Suppressor macrophage (primary cell): ENCODE measurements around the gene WDR18.
"Not testable (repeated sequence)": the region's sequence is repeated elsewhere in the genome, so short reads cannot be mapped to it uniquely, and the experiment has no call there.

Experiments
- DNase-seq, 4 experiments: peaks; one replicate each; pipeline ENCODE4 v3.0.0-alpha.2; 2020 to 2022

WDR18 gene

DNA sequence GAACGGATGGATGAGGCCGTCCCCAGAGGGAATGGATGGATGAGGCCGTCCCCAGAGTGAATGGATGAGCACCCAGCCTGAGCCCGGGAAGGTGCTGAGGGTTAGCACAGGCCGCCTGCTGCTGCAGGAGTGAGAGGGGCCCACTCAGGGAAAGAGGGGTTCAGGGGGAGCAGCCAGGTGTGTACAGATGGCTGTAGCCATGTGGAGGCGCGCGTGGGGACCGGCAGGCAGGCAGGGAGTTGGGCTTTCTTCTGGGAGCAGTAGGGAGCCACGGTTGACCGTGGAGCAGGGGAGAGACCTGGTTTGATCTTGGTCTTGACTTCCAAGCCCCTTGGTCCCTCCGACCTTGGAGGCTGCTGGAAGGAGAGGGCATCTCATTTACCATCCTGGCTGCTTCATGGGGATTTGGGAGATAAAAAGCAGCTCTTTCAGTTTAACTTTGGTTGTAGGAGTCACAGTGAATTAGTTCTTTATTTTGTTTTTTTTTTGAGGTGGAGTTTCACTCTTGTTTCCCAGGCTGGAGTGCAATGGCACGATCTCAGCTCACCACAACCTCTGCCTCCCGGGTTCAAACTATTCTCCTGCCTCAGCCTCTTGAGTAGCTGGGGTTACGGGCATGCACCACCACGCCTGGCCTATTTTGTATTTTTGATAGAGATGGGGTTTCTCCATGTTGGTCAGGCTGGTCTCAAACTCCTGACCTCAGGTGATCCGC, 33.6 kb upstream of the WDR18 start:
- no peak for DNase-seq

DNA sequence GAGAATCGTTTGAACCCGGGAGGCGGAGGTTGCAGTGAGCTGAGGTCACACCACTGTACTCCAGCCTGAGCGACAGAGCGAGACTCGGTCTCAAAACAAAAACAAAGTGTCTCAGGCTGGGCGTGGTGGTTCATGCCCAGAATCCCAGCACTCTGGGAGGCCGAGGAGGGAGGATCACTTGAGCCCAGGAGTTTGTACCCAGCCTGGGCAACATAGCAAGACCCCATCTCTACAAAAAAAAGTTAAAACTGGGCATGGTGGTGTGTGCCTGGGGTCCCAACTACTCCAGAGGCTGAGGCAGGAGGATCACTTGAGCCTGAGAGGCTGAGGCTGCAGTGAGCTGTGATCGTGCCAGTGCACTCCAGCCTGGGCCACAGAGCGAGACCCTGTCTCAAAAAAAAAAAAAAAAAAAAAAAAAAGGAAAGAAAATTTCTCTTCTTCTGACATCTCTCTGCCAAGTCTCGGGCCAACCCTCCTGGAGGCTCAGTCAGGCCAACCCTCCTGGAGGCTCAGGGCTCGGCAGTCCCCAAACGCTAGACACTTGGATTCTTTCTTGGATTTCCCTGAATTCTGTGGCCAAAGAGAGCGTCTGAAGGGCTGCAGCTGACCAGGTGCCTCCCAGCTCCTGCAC, 32.0 kb upstream of the WDR18 start:
- no peak for DNase-seq

DNA sequence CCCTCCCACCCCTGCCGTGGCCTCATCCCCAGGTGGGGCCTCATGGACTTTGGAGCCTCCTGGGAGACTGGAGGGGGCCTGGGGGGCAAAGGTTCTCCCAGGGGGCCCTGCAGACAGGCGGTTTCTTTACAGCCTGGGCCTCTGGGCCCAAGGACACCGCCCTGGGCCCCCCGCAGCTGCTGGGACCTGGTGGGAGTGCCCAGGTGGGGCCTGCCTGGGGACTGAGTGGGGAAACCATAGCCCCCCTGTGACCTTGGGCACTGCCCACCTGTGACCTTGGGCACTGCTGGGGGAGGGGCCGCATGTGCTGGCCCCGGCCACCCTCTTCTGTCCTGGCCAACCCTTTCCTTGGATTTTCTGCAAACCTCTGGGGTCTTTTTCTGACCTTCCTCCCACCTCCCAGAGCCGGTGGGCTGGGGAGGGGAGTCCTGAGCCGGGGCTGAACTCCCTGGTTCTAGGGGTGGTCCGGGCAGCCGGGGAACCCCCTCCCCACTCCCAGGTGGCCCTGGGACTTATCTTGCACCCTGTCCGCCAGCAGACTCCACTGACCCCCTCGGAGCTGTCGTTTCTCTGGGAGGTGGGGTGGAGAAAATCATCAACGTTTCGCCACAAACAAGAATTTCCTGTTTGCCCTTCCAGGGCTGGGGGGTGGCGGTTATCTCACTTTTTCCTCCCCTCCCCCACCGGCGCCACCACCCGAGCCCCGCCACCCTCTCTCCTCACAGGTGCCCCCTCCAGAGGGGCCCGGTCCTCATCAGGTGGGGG, 31.3 kb upstream of the WDR18 start:
- DNase-seq: peak in 2 of 4 experiments; percentile 45 to 46

DNA sequence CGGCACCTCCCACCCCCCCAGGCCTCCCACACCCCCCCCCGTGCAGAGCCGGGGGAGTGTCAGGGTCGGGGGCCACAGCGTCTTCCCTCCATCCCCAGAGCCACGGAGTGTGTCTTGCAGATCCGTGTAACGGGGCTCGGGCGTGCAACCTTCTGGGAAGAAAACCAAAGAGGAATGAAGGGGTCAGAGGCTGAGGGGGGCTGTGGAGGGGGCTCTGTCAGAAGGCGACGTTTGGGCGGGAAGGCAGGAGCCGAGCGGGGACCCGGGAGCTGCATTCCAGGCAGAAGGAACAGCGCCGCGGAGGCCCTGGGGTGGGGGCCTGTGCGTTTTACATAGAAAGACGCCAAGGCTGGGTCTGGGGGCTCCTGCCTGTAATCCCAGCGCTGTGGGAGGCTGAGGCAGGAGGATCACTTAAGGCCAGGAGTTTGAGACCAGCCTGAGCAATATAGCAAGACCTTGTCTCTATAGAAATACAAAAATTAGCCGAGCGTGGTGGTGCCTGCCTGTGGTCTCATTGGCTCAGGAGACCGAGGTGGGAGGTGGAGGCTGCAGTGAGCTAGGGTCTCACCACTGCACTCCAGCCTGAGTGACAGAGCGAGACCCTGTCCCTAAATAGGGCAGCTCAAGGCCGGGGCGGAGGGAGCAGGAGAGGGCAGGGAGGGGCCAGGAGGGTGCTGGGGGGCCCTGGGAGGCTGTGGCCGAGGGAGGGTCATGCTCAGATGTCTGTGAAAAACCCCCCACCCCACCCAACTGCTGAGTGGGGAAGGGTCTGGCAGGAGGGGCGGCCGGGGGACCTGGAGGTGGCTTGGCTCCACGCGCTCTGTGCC, 30.5 kb upstream of the WDR18 start:
- DNase-seq: no peak

DNA sequence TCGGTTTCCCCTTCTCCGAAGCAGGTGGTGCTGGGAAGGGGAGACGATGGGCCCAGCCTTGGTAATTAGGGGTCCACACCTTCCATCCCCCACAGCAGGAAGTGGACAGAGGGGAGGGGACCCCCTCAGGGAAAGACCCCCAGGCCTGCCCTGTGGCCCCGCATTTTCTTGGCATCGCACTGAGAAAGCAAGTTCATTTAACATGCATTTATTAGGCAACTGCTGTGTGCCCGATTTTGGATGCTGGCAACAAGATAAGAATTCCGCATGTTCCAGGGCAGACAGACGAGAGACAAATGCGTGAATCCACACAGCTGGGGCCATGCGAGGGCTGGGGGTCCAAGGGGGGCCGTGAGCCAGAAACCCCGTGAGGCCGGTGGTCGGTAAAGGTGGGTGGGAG, 29.9 kb upstream of the WDR18 start:
- no peak for DNase-seq

DNA sequence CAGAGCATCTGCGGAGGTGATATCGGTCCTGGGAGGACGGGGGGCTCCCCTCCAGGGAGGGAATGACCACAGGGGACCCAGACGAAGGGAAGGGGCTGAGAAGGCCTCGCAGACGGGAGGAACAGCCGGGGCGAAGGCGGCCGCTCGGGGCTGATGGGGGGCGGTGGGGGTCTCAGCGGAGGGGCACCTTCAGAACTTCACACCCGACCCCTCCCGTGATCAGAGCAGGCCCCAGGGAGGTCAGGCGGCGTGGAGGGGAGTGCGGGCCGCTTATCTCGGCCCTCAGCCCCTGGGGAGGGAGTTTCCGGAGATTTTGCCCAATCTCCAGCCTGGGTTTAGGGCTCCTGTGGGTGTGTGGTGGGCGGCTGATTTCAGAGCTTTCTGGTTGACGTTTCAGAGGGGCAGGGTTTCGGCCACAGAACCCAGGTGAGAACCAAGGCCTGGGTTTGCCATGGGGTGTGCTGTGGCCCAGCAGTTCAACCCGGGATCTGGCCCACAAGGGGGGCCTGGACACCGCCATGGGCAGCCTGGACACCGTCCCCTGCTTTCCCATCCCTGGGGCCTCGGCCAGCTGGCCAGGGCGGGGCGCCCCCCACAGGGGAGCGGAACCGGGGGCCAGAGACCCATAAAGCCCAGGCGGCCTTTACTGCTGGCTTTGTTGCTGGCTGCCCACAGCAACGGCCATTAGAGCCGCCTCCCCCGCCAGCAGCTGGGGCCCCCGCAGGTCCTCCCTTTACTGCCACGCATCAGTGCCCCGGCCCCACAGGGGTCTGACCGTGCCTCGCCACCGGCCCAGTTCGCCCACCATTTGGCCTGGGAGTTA, 29.3 kb upstream of the WDR18 start:
- DNase-seq: peak in 2 of 4 experiments; percentile 33 to 47

DNA sequence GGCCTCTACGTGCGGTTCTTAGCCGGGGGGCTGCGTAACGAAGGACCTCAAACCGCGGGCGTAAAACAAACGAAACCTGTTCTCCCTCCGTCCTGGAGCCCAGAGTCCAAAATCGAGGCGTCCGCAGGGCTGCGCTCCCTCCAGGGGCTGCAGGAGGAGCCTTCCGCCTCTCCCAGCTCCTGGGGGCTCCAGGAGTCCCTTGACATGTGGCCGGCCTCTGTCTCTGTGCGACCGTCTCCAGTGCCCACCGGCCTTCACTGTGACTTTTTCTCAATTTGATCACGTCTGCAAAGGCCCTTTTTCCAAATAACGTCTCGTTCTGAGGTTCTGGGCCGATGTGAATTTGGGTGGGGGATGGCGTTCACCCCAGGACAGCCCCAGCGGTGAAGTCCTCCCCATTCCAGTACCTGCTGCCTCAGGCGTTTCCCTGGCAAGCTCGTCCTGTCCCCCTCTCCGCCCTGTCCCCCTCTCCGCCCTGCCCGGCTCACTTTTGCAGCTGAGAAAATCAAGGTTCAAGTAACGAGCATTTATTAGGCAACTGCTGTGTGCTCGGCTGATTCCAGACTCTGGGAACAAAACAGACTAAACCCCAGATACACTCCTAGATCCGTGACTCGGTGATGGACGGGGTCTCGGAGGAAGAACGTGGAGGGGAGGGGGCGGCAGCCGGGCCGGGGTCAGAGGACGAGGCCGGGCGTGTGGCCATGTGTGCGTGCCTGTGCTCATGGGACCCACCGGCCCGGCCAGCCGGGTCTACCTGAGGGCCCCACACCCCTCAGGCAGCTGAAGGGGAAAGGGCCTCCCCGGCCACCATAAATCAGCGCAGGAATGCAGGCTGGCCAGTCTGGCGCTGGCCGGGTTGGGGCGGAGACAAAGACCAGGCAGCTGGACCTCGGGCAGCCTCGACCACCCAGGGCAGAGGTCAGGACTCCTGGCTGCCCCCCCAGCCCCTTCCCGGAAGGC, 28.1 kb upstream of the WDR18 start:
- no peak for DNase-seq

DNA sequence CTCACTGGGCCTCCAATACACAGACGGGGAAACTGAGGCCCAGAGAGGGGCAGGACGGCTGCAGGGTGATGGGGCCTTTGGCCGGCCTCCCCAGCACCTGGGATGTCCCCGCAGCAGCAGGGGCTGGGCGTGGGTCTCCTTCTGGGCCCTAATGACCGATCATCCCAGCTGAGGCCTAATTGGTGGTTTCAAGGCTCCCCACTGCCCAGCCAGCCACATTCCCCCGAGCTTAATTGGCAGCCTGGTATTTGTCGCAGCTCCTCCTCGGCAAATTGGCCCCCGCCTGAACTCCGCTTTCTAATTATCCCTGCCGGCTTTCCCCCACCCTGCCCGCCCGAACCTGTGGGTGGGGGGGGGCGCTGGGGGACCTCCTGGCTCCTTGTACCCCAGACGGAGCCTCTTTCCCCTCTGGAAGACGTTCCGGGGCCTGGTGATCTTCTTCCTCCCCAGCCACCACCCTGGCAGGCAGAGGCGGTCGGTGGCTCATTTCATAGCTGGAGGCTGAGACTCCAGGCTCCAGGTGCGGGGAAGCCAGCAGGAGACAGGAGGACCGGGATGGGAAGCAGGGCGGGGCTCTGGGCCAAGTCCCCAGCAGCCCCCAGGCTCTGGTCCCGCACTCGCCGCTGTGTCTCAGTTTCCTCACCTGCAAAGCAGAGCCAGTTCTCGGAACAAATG, 27.2 kb upstream of the WDR18 start:
- no peak for DNase-seq

DNA sequence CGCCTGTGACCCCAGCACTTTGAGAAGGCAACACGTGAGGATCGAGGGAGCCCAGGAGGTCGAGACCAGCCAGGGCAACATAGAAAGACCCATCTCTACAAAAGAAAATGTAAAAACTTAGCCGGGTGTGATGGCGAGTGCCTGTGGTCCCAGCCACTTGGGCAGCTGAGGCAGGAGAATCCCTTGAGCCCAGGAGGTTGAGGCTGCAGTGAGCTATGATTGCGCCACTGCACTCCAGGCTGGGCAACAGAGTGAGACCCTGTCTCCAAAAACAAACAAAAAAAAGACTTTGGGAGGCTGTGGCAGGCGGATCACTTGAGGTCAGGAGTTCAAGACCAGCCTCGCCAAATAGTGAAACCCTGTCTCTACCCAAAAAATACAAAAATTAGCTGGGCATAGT, 26.6 kb upstream of the WDR18 start:
- DNase-seq: not testable (repeated sequence)

DNA sequence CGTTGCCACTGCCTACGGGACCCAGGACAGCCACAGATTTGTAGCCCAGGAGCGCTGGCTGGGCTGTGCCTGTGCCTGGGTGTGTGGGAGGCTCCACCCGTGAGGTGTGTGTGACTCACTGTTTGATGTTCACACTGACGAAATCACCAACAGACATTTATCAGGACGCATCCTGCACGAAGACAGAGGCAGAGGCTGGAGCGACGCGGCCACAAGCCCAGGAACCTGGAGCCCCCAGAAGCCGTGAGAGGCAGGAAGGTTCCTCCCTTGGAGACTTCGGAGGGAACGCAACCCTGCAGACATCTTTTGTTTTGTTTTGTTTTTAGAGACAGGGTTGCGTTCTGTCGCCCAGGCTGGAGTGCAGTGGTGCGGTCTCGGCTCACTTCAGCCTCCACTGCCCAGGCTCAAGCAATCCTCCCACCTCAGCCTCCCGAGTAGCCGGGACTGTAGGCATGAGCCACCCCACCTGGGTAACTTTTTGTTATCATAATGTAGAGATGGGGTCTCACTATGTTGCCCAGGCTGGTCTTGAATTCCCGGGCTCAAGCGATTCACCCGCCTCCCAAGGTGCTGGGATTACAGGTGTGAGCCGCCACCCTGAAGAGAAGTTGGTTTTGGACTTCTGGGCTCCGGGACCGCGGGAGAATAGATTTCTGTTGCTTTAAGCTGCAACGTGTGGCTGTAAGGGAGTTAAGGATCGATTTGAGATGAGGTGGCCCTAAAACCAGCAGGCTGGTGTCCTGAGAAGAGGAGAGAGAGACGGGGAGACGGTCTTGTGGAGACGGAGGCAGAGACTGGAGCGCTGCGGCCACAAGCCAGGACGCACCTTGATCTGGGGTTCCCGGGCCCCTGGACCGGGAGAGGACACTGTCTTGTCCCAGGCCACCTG, 24.9 kb upstream of the WDR18 start:
- peak; percentile 31 to 76 (median 64) for DNase-seq

DNA sequence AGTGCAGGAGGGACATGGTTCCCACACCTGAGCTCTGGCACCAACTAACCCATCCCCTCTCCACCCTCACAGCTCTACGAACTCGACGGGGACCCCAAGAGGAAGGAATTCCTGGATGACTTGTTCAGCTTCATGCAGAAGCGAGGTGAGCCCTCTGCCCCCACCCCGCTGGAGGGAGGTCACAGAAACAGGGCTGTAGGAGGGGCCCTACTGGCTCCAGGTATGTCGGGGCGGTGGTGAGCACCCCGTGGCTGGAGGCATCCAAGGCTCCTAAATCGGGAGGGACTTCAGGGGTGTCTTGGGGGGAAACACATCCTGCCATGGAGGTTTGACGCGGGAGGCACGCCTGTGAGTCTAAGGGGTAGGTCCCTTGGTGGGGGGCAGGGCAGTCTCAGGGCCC, 24.1 kb upstream of the WDR18 start:
- no peak for DNase-seq

DNA sequence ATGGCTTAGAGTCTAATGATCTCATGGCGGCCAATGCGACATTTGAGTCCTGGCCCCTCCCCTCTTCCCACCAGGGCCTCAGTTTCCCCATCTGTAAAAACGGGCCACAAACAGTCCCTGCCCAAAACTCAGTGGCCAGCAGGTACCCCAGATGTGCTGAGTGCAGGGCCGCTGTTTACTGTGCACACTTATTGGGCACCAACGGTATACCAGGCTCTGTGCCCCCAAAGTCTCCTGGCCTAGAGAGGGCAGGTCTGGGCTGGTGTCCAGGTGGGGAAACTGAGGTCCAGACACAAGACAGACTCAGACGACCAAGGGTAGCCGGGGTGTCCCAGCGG, 23.6 kb upstream of the WDR18 start:
- DNase-seq: no peak

DNA sequence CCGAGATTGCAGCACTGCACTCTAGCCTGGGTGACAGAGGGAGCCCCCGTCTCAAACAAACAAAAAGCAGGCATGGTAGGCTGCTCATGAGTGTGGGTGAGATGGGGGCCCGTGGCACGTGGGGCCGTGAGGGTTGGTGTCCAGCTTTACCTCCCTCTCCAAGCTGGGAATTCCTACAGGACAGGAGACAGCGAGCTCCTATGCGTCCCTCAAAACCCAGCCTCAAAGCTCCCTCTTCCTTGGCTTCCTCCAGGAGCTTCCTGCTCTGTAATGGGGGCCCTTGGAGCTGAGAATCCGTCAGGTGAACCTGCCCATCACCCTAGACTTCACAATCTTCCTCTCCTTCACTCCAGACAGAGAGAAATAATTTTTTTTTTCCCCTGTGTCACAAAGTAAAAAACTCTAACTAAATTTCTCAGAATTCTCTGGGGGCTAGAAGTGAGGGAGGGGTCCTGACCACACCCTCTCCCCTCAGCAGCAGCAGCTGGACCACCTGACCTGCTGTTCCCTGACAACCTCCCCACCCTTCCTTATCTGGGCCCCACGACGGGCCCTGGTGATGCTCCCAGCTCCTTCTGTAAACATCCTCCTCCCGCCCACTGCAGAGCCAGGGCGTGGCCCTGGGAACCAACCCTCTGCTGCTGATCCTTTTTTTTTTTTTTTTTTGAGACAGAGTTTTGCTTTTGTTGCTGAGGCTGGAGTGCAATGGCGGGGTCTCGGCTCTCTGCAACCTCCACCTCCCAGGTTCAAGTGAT, 22.1 kb upstream of the WDR18 start:
- DNase-seq: peak; percentile 39 to 82 (median 67)

DNA sequence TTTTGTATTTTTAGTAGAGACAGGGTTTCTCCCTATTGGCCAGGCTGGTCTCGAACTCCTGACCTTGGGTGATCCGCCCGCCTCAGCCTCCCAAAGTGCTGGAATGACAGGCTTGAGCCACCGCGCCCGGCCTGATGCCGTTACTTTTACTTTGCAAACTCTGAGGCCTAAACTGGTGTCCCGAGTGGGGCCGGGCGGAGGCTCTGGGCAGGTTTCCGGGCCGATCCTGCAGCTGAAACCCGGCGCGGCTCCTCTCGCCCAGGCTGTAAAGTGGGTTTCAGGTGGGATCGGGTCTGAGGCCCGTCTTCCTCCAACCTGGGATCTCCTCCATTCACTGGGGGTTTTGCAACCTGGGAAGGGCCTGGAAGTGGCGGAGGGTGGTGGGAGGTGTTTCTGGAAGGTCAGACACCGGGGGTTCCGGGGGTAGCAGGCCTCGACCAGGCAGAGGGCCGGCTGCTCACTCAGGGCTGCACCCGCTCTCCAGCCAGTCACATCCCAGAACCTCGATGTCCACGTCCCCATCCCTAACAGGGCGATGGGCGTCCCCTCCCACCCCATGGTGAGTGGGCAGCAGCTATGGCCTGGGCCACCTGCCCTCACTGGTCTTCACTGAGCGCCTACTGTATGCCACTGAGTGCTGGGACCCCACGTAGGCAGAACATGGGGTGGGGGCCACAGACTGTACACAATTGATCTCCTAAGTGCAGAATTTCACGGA, 21.3 kb upstream of the WDR18 start:
- DNase-seq: no peak

DNA sequence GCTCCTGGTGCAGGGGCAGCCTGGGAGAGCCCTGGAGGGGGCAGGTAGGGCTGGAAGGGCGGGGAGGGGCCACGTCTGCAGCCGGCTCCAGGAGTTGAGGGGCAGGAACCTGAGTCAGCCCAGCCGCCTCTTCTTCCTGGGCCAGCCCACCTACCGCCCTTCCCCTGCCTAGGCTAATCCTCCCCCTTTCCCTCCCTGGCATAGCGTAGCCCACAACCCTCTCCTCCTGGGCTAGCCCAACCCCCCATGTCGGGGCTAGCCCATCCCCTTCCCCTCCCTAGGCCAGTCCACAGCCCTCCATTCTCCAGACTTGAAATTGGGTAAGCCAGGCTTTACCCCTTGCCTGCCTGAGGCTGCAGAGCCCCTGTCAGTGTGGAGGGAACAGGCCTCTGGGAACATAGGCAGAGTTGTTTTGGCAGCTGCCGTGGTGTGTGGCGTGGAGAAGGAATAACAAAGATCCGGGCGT, 20.6 kb upstream of the WDR18 start:
- no peak for DNase-seq

DNA sequence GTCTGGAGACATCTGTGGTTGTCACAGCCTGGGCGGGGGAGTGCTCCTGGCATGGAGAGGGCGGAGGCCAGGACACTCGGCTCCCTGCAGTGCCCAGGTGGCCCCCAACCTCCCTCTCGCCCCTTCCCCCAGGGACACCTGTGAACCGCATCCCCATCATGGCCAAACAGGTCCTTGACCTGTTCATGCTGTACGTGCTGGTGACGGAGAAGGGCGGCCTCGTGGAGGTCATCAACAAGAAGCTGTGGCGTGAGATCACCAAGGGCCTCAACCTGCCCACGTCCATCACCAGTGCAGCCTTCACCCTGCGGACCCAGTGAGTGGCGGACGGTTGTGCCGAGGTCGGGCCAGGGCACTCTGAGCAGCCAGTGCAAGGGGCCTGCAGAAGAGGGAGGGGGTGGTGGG, 20.0 kb upstream of the WDR18 start:
- DNase-seq: no peak
